Stimulated activated CD4-positive, alpha-beta T cell treated with anti-CD3 and anti-CD28 coated beads, Interleukin-12 subunit alpha, Interleukin-12 subunit beta, amount 100 ng/mL, for 4 hours (primary cell): ENCODE data around the gene SLC22A1.
"Not testable (repeated sequence)": the region's sequence is repeated elsewhere in the genome, so short reads cannot be mapped to it uniquely, and the experiment has no call there.

ENCODE experiments used
- DNase-seq: peaks from one replicate; pipeline ENCODE4 v3.0.0-alpha.2; 2020

Gene SLC22A1

DNA sequence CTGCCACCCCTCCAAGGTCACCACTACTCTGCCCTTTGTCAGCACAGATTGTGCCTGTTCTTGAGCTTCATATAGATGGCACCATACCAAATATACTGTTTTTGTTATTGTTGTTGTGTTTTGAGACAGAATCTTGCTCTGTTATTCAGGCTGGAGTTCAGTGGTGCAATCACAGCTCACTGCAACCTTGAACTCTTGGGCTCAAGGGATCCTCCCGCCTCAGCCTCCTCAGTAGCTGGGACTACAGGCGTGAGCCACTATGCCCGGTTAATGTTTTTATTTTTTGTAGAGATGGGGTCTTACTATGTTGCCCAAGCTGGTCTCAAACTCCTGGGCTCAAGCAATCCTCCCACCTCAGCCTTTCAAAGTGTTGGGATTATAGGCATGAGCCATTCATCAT lies 18.9 kb downstream of the SLC22A1 start:
- DNase-seq: not testable (repeated sequence)

DNA sequence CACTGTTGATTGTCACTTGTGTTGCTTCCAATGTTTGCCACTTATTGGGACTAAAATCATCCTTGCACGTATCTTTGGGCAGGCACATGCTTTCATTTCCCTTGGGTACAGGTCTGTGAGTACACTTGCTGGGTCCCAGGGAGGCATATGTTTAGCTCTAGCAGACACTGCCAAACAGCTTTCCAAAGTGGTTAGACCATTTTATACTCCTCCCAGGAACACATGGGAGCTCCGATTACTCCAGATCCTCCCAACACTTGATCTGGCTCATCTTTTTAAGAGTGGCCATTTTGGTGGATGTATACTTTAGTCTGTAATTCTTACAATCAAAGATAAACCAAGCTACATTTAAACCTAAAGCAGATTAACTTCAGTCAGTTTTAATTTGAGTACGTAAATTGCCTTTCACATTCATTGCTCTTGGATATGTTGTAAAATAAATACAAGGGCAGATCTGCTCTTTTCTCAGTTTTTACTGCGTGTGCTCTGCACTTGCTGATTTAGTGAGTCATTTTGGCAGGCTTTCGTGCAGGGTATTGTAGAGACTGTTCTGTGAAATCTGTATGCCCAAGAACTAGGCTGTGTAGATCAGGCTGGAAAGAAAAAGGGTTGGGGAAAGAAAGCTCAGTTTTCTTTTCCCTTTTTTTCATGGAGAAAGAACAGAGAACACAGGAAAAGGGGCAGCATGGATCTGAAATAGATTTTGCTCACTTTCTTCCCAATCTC lies 19.5 kb downstream of the SLC22A1 start:
- no peak for DNase-seq

DNA sequence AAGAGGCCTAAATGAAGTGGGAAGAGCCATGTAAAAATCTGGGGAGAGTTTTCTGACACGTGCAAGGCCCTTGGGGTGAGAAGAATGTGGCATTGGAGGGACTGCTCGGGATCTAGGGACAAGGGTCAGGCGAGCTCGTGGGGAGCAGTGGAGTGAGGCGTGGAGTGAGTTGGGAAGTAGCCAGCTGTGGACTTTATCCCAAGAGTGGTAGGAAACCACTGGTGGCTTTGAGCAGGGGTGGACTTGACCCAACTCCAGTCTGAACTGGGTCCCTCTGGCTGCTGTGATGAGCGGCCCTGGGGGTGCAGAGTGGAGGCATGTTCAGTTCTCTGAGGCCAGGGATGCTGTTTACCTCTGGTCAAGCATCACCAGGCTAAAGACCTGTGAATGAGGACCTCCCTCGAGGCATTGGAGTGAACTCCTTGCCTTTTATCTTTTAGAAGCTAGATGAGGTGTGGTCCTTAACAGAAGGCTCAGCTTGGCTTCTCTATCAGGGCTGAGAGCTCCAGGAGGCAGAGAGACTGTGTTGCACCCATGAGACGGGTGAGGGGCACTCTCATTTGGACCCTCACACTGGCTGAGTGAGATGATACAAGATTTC lies 20.6 kb downstream of the SLC22A1 start:
- no peak for DNase-seq

DNA sequence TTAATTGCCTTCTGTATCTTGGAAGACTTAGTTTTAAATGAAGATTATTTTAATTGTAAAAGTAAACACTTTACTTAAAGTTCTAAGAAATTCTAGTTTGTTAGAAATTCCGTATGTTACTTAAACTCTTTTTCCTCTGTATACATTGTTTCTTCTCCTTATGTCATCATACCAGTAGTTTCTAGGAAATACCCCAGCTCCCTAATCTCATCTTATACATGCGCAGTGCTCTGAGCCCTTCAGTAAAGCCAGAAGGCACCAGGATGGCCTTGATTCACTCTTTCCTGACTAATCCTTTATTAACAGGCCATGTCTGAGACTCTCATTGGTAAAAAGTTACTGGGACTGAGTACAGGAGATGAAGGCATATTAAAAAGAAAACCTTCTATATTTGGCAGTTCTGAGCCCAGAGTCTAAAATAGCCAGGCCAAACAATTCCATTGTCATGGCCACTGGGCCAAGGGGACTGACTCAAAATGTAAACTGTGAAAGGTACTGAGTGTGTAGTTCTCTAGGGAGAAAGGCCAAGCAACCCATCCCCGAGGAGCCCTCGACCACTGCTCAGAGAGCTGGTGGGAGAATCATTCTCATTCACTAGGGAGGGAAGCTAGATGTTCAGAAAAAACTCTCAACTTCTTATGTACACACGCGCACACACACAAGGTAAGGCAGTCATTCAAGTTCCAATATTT lies 25.0 kb downstream of the SLC22A1 start:
- no peak for DNase-seq

DNA sequence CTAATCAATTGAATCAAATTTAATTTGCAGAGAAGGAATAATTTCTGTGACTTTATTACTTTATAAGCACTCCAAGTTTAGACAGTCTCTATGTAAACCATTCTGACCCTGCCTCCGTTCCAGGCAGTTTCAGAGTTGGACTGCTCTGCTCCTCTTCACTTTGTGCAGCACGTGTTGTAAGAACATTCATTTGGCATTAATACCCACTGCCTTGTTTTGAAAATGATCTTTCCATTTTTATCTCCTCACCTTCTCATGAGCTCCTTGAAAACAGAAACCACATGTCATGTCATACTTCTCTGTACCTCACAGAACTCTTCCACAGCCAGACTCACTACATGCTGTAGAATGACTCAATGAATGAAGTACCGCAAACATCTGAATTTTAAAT lies 25.5 kb downstream of the SLC22A1 start:
- no peak for DNase-seq

DNA sequence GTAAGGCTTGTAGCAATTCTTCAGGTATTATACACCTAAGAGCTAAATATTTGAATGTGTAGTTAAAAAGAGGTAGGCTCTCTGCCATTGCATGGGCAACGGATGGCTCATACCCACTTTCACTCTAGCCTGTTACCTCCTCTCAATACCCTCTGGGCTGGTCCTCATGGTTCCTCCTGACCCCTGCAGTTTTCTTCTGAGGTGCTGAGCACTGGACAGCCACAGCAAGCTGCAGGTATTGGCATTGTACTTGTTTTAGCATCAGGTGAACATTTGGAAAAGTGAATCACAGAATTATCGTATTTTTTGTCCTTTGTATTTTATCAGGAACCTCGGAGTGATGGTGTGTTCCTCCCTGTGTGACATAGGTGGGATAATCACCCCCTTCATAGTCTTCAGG lies 32.9 kb downstream of the SLC22A1 start:
- no peak for DNase-seq

DNA sequence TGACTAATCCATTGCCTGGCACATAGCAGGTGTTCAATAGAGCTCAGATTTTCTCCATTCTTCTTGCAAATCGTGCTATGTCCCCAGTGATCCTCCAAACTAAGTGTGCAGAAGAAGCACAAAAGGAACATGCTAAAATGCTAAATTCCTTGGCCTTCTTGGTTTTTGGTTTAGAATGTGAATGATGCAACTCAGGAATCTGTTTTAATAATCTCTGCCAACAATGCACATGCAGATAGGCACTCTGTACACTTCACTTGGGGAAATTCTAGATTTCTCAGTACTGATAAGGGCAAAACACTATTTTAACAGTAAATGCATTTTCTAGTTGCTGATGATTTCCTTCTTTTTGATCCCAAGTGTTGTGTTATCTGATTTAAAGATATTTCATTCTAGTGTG lies 35.2 kb downstream of the SLC22A1 start:
- DNase-seq: no peak

DNA sequence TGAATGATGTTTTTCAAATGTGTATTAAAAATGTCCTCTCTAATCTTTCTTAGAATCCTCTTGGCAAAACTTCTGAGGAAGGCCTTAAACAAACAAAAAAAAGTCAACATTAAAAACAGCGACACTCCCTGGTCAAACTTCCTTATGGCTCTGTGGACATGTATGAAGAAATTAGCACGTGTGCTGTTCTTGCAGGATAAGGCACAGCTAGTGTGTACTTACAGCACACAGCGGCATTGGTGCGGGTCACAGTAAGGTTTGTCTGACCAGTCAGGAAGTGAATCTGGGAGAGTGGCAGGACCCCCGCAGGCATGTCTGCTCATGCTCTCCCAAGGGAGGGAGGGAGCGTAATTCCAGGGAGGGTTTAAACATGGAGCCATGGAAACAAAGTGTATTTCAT lies 38.8 kb downstream of the SLC22A1 start:
- DNase-seq: no peak

DNA sequence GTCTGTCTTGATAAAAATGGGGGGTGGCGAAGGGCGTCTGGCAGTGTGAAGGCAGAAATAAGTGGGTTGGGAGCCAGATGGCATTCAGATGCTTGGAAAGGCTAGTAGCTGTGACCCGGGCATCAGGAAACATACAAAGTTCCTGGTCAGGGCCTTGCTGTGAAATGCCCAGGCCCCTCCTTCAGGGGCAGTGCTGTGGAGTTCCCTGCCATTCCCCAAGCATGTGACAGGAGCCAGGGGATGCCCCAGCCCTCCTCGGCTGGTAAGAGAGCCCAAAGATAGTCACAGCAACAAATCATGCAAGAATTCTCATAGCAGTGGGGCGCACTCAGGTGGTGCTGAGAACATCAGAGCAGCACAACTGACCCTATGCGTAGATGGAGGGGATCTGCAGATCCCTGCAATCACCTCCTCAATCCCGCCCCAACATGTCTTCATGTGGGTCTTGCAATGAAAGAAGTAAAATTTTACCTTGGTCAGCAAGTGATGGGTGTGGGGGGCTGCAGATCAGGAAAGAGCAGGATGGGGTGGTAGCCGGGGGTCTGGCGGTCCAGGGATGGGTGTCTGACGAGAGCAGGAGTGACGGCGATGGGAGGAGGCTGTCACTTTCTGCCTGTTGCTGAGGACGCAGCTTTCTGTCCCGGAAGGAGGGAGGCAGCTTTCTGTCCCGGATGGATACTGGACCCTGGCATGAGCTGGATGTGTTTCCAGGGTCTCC lies 39.5 kb downstream of the SLC22A1 start:
- no peak for DNase-seq

DNA sequence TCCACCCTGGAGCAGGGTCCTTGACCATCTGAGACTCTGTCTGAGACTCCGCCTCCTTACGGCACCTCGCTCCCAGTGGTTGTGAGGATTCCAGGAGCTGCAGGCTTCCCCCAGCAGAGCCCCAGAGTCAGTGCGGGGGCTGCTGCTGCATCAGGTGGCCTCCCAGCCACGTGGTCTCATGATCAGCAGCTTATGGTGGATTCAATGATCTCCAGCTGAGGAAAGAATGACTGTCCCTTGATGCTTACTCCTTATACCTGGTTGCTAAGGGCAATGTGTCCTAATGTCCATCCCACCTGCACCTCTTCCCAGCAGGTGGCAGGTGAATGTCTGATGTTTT lies 40.0 kb downstream of the SLC22A1 start:
- no peak for DNase-seq

DNA sequence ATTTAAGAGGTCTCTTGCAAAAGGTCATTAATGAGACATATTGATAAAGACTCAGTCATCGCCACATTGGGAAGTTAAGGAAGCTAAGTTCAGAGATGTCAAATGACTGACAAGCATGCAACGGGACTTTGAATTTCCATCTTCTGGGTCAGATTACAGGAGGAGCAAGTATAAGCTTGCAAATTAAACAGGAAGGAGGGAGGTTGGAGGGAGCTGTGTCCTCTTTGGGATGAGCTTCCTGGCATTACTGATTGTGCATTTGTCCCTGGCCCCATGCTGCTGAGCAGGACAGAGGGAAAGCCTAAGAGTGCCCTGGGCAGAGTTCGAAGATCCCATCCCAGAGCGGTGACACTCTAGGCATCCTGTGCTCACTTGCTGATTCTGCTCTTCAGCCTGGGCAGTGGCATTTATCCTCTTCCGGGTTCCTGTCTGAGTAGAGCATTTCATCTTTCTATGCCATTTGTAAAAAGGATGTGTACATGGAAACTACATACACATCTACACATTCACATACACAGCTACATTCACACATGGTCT lies 40.5 kb downstream of the SLC22A1 start:
- no peak for DNase-seq

DNA sequence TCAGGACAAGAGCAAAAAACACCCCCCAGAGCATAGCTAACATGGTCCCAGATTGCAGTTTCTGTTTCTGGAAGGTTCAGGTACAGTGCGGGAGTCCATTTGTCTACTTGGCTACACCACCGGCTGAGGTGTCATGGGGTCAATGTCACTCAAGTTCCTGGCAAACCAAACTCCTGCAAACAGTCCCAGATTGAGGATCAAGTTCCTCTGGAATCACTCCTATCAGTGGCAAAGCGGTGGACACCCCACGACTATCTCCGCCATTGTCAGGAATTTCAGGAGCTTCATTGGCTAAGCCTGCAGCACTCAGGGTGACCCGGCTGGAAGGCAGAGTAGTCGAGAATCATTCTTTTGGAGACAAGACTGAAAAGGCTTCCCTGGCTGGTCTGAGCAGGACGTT lies 41.8 kb downstream of the SLC22A1 start:
- no peak for DNase-seq

DNA sequence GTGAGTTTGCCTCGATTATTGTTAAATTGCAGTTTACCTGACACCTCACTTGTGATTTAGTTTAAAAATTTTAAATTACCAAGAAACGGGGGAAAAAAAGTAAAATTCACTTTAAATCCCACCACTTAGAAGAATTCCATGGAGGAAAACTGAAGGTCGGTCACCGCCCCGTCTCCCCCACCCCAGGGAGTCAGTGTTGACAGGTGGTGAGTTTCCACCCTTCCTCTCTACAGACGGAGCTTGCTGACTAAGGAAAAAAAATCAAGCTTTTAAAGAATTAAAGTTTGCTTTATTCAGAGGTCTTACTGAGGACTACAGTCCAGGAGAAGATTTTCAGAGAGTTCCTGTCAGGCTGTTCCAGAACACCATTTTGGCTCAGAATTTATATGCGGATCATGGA lies 42.3 kb downstream of the SLC22A1 start:
- no peak for DNase-seq

DNA sequence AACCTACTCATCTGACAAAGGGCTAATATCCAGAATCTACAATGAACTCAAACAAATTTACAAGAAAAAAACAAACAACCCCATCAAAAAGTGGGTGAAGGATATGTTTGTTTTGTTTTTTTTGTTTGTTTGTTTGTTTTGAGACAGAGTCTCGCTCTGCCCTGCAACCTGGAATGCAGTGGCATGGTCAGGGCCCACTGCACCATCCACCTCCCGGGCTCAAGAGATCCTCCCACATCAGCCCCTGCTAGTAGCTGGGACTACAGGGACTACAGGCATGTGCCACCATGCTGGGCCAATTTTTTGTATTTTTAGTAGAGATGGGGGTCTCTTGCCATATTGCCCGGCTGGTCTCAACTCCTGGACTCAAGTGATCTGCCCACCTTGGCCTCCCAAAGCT lies 44.3 kb downstream of the SLC22A1 start:
- not testable (repeated sequence) for DNase-seq

DNA sequence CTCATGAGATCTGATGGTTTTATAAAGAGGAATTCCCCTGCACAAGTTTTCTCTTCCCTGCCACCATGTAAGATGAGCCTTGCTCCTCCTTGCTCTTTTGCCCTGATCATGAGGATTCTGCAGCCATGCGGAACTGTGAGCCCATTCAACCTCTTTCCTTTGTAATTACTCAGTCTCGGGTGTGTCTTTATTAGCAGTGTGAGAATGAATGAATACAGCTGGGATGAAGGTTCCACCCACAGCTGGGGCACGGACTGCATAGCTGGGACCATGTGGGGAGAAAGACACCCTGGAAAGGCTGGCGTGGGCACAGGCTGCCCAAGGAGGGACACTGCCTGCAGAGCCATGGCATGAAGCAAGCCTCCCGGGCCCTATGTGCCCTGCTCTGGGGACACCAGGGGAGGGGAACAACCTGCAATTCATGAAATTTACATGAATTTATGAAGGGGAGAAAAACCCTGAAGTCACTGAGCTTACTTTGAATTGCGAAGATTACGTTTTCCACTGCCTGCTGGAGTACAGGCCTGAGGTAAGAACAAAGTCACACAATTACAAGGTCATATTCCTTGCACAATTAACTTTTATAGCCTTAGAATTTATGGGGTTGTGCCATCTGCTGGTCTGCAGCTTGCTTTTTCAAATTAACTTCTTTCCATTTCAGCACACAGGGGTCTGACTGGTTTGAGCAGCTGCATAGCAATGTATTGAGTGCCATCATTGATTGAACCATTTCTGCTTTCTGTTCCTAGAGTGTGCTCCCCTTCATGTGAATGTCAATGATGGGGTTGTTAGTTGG lies 46.2 kb downstream of the SLC22A1 start:
- DNase-seq: no peak

DNA sequence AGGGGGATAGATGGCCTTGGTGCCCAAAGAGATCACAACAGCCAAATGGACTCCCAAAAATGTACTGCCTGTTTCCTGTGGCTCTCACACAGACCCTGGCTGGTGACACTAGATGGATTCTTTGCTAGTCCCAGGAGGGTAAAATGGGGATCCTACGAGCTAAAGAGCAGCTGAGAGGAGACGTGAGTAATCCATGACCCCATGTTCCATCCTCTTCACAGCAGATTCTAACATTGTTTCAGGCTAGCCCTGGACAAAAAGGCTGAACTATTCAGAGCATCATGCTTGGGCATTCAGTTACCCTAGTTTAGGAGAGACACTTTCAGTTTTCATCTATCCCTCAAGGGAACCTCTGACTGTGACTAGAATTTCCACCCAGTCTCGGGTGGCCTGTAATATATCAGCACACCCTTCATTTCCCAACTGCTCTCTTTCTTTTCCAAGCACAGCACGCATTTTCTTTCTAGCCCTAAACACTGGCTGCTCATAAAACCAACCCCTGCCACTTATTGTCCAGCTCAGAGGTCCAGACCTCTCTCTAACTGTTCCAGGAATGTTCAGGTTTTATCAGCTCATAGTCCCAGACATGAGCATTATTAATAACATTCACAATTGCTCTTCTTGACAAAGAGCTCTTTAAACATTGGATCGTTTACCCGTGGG lies 48.5 kb downstream of the SLC22A1 start:
- no peak for DNase-seq

DNA sequence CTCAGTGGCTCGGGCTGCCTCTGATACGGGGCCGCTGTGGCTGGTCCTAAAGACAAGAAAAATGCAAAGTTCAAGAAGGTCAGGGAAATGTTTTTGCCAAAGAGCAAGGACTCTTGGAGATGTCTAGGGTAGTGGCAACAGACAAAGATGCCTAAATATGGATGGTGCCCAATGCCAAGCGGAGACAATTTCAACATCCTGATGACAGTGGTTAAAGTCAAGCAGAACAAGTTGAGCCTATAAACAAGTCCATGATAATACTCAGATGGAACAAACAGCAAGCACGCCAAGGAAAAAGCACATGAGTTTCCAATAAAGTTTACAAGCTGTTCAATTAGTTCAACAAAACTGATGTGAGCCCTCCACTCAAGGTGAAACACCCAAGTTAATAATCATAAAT lies 51.1 kb downstream of the SLC22A1 start:
- no peak for DNase-seq

DNA sequence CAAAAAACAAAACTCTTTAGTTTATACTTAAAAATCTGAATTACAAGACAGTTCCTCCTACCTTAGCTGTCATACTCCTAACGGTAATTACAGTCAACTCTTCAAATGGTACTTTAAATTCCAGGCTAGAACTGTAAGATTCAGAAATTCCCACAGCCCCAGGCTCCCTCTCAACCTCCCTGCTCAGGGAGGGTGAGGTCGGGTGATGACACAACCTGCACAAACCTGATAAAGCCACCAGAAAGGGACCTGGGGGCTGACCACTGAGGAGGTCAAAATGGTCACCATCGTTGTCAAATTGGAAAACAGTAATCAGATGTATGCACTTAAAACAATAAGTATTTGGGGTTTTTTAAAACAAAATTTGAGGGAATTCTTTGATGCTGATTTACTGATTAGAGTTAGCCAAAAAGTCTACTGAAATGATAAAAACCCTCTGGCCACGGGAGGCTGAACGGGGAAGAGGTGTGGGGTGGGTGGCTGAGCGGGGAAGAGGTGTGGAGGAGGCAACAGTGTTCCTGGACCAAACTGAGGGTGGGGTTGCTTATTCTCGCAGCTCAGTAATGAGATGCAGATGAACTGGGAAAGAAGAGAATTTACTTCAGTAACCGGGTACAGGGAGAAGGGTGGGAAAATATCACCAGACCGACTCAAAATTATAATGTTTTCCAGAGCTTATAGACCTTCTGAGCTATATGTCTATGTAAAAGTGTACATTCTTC lies 52.4 kb downstream of the SLC22A1 start:
- DNase-seq: no peak

DNA sequence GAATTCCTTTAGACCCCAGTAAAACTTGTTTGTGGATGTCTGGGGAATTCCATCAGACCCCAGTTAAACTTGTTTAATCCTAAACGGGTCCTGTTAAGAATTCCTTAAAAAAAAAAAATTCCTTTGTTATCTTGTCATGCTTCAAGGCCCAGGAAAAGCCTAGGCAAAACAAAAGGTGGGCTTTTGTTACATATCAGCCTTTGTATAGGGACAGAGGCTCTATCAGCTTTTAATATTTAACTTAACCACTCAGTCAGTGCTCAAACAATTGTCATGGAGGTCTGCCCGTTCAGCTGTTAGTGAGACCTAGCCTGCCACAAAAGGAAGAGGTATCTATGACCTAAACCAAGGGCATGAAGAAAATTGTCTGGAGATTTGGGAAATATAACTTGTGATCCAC lies 53.1 kb downstream of the SLC22A1 start:
- DNase-seq: no peak

DNA sequence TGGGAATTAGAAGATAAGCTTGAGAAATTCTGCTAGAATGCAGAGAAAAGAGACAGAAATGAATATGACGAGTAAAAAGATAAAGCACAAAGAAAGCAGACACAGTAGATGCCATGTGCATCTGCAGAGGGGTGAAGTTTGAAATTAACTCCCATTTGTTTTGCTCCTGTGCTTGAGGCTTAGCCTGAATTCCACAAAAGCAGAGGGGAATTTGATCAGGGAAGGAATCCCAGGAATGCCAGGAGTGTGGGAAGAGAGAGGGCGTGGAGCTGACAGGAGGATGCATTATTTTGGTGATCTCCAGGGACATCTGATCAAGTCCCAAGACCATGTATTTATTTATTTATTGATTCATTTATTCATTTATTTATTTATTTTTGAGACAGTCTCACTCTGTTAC lies 55.6 kb downstream of the SLC22A1 start:
- no peak for DNase-seq

DNA sequence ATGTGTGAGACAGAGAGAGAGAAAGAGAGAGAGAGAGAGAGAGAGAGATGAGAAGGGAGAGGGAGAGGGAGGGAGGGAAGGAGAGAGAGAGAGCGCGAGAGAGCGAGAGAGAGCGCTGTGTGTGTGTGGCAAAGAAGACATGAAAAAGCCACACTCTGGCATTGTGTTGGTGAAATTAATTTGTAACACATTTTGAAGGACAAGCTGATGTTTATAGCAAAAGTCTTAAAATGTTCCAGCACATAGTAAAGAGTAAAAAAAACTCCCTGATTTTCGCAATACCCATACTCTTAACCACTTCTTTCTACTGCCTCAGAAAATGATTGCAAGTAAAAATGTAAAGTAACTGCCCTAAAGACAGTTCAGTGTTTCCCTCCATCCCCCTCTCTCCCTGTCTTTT lies 56.7 kb downstream of the SLC22A1 start:
- DNase-seq: no peak

DNA sequence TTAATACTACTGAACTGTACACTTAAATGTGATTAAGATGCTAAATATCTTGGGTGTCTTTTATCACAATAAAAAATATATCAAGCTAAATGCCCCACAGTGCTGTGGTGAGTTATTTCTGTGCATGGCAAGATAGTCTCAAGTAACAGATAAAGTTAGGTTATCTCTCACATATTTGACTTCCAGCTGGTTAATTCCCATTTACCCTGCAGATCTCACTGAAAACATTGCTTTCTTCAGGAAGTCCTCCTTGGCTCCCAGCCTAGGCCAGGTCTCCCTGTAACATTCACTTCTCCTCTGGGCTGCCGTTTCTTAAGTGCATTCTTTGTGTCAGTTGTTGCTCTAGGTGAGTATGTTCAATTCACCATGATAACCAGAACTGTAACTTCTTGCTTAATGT lies 59.1 kb downstream of the SLC22A1 start:
- DNase-seq: no peak
